Measurements from ENCODE around the gene ESYT3. TPM values are rescaled to one million over a fixed set of nuclear protein-coding genes. Genes with fewer than 3 reads are reported as not detected.

Gene ESYT3
- total and polyA plus RNA-seq, 9 of the 15 experiments (the other 6 are each of a cell fraction or from before 2014, with no cell fraction given) = not detected

- H3K4me1 ChIP-seq (replicated peaks in 1 of 2; ENCODE audit: control insufficient read depth in 2 of 2, insufficient read depth in 2 of 2, low read length in 2 of 2) = no peaks in the 10 kb centered on the region
- H3K79me2 ChIP-seq (ENCODE audit: control insufficient read depth, insufficient read depth, low read length) = no peaks in the 10 kb centered on the region
- in situ Hi-C loops (cut with MboI) = no loop called here
- H3K9me3 ChIP-seq (replicated peaks; ENCODE audit: control insufficient read depth, insufficient read depth, low read depth, low read length) = no peaks in the 10 kb centered on the region
- H3K4me2 ChIP-seq (ENCODE audit: insufficient read depth, low read length) = no peak overlapping the region
- no peaks in the 10 kb centered on the region for H3K36me3 ChIP-seq (ENCODE audit: control insufficient read depth, insufficient read depth, low read length)
- H3K27me3 ChIP-seq (ENCODE audit: control insufficient read depth in 2 of 2, insufficient read depth in 2 of 2, low read length in 2 of 2) = peaks cover 0 to 21% of the 10 kb centered on the region in 2 experiments; a peak in 2 of 5 replicates
- ChIA-PET CTCF (ENCODE audit: low intra/inter-chr PET ratio) (no interaction called here), POLR2A (no interaction called here)
- WGBS (ENCODE audit: insufficient coverage, low coverage, missing lambda C conversion rate) = 38% methylated on average over 4 of the region's 4 CpGs
- no peak for TF ChIP-seq ZKSCAN8 (CRISPR knock-in tag; IDR thresholded peaks at IDR 0.05)
- TF ChIP-seq SOX6 (IDR thresholded peaks at IDR 0.05) = no peak
- TF ChIP-seq, protein P1, sequence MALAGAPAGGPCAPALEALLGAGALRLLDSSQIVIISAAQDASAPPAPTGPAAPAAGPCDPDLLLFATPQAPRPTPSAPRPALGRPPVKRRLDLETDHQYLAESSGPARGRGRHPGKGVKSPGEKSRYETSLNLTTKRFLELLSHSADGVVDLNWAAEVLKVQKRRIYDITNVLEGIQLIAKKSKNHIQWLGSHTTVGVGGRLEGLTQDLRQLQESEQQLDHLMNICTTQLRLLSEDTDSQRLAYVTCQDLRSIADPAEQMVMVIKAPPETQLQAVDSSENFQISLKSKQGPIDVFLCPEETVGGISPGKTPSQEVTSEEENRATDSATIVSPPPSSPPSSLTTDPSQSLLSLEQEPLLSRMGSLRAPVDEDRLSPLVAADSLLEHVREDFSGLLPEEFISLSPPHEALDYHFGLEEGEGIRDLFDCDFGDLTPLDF (CRISPR knock-in tag; IDR thresholded peaks at IDR 0.05) = no peak
- TF ChIP-seq ZNF764 (CRISPR knock-in tag; IDR thresholded peaks at IDR 0.05; ENCODE audit: low read depth) = no peak
- TF ChIP-seq TAF1 (IDR thresholded peaks at IDR 0.05; ENCODE audit: control insufficient read depth, extremely low read depth, insufficient read depth, low read length, severe bottlenecking) = no peak
- no peak for TF ChIP-seq ZNF717 (CRISPR knock-in tag; IDR thresholded peaks at IDR 0.05)
- TF ChIP-seq RBFOX2 (IDR thresholded peaks at IDR 0.05; ENCODE audit: low read depth, low read length) = no peak
- no peak for TF ChIP-seq NCOA2 (IDR thresholded peaks at IDR 0.05; ENCODE audit: partially characterized antibody in 2 of 2)
- TF ChIP-seq TFE3 (CRISPR knock-in tag; IDR thresholded peaks at IDR 0.05) = no peak
- TF ChIP-seq MTF1 (CRISPR knock-in tag; IDR thresholded peaks at IDR 0.05; ENCODE audit: borderline replicate concordance) = no peak
- H3K9ac ChIP-seq (ENCODE audit: insufficient read depth in 1 of 2, low read depth in 2 of 2, low read length in 2 of 2) = no peak overlapping the region
- no peak overlapping the region for H2AFZ ChIP-seq (ENCODE audit: low read depth, low read length)
- intact Hi-C loops (cut with micrococcal nuclease) = no loop called here
- DNase-seq (ENCODE audit: extremely low read depth in 1 of 4, low spot score in 3 of 4) (no peak), ATAC-seq (no peak), FAIRE-seq (no peak)
- no peak overlapping the region for H3K4me3 ChIP-seq
- no TSS peak for BruUV-seq (replicated peaks)
- H3K9me1 ChIP-seq (ENCODE audit: control insufficient read depth, insufficient read depth, low read length) = no peaks in the 10 kb centered on the region
- no peaks in the 10 kb centered on the region for H4K20me1 ChIP-seq (replicated peaks; ENCODE audit: control insufficient read depth, insufficient read depth, low read length)
- H3K27ac ChIP-seq (ENCODE audit: extremely low read depth, low read depth, low read length) = no peak overlapping the region
These were observed 36.4 kb upstream of the ESYT3 start for GRCh38 chr3:138397983-138398382.

All from K562 (cell line).